Measurements from ENCODE around the gene SSC5D. TPM values are rescaled to one million over a fixed set of nuclear protein-coding genes. Genes with fewer than 3 reads are reported as not detected.
A peak's percentile ranks its signal among the peaks of the same experiment; 100 is the strongest.

Gene SSC5D
- total and polyA plus RNA-seq, 9 of the 15 experiments (the other 6 are each of a cell fraction or from before 2014, with no cell fraction given): 0.04 to 0.71 (median 0.14) TPM; not detected in 2

DNA sequence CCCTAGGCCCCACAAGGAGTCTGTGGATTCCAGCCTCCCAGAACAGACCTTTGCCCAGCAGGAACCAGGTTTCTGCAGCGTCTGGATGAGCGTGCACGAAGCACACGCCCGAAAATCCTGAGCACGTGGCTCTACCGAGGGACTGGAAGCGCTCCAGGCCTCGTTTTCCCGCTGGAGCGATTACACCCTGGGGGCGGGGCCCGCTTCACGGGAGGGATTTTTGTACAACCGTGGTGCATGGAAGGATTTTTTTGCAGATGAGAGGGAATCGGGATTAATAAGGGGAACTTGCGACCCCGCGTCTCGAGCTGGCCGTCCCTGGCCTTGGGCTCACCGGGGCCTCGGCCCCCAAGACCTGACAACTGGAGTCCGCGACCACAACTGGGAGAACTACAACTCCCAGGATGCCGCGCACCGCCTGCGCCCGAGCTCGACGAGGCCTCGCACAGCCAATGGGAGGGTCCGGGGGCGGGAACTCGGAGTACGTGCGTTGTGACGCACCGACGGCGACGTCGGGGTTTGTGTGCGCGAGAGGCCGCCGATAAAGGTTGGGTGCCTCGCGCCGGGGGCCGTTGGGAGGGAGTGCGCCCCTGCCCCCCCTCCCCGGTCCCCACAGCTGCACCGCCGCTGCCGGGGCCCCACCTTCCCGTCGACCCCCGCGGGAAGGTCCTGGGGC, 12.0 kb upstream of the SSC5D start, which contains the start of gene ZNF628 (continued):
- TF ChIP-seq MYBL2 (IDR thresholded peaks at IDR 0.05; ENCODE audit: low read depth): no peak
- TF ChIP-seq MYBL2 (CRISPR knock-in tag; IDR thresholded peaks at IDR 0.05; ENCODE audit: borderline replicate concordance): no peak
- no peak for TF ChIP-seq ZSCAN29 (IDR thresholded peaks at IDR 0.05)
- TF ChIP-seq NR3C1 (CRISPR knock-in tag; IDR thresholded peaks at IDR 0.05): peak; percentile 84; the same call in 1 of the 2 replicates
- TF ChIP-seq ZNF143 (CRISPR knock-in tag; IDR thresholded peaks at IDR 0.05): peak; percentile 96
- TF ChIP-seq SNRNP70 (optimal IDR thresholded peaks at IDR 0.05; ENCODE audit: low read depth, low read length): no peak
- TF ChIP-seq TAF7 (tag; IDR thresholded peaks at IDR 0.05): 0 out of 2 replicates have a peak, but pooled peaks have one; percentile 12
- peak in 1 of 3 experiments; percentile 40; a peak in 2 of 6 replicates for TF ChIP-seq ZBTB11 (CRISPR knock-in tag; IDR thresholded peaks at IDR 0.05)
- no peak for TF ChIP-seq ETV6 (IDR thresholded peaks at IDR 0.05; ENCODE audit: borderline replicate concordance in 1 of 2, low read depth in 2 of 2, low read length in 1 of 2)
- TF ChIP-seq ETV6 (CRISPR knock-in tag; IDR thresholded peaks at IDR 0.05; ENCODE audit: borderline replicate concordance): peak; percentile 68; the same call in 1 of the 2 replicates
- TF ChIP-seq CREB3 (tag; conservative IDR thresholded peaks at IDR 0.05; ENCODE audit: low read depth): peak; percentile 84
- TF ChIP-seq TSC22D4 (tag; IDR thresholded peaks at IDR 0.05): no peak
- TF ChIP-seq NONO (IDR thresholded peaks at IDR 0.05; ENCODE audit: low read depth in 2 of 2, low read length in 1 of 2): no peak
- TF ChIP-seq, protein P1, sequence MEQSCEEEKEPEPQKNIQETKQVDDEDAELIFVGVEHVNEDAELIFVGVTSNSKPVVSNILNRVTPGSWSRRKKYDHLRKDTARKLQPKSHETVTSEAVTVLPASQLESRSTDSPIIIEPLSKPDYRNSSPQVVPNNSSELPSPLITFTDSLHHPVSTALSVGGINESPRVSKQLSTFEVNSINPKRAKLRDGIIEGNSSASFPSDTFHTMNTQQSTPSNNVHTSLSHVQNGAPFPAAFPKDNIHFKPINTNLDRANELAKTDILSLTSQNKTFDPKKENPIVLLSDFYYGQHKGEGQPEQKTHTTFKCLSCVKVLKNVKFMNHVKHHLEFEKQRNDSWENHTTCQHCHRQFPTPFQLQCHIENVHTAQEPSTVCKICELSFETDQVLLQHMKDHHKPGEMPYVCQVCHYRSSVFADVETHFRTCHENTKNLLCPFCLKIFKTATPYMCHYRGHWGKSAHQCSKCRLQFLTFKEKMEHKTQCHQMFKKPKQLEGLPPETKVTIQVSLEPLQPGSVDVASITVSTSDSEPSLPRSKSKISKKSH (CRISPR knock-in tag; IDR thresholded peaks at IDR 0.05): no peak
- peak; percentile 80 to 85 for TF ChIP-seq NRF1 (conservative IDR thresholded peaks at IDR 0.05 in 1 of 2, IDR thresholded peaks at IDR 0.05 in 1 of 2)
- TF ChIP-seq TFAM (CRISPR knock-in tag; conservative IDR thresholded peaks at IDR 0.05): no peak
- TF ChIP-seq XRCC5 (IDR thresholded peaks at IDR 0.05; ENCODE audit: low read depth, low read length): 0 out of 2 replicates have a peak, but pooled peaks have one; percentile 49
- TF ChIP-seq ZNF134 (CRISPR knock-in tag; conservative IDR thresholded peaks at IDR 0.05): no peak; the same call in 1 of the 2 replicates
- no peak for TF ChIP-seq TCFL5 (CRISPR knock-in tag; conservative IDR thresholded peaks at IDR 0.05)
- no peak for TF ChIP-seq ELF4 (CRISPR knock-in tag; IDR thresholded peaks at IDR 0.05)
- TF ChIP-seq SMC3 (conservative IDR thresholded peaks at IDR 0.05; ENCODE audit: insufficient read depth, low read depth, low read length): no peak
- TF ChIP-seq CHD4 (IDR thresholded peaks at IDR 0.05; ENCODE audit: insufficient read depth, insufficient replicate concordance, low read depth, low read length, poor library complexity, severe bottlenecking): no peak
